Prostate gland (tissue), 2 donors: Measurements from ENCODE around the gene CD177.

Experiments
- CTCF ChIP-seq, 4 experiments: fragments of 200-600 bp in 2 of 4; fragments of 450-650 bp in 2 of 4; sonication (generic) in 2 of 4; IDR thresholded peaks; 1 replicate in 3 of 4; 2 replicates in 1 of 4; pipeline ENCODE4 v1.5.1; 2016 to 2019; ENCODE audit warnings: antibody characterized with exemption in 4 of 4, mild to moderate bottlenecking in 2 of 4, moderate library complexity in 2 of 4
- POLR2AphosphoS5 ChIP-seq: sonication (generic); formaldehyde crosslinking; IDR thresholded peaks from one replicate; pipeline ENCODE4 v1.6.1; 2017; ENCODE audit warnings: antibody characterized with exemption

- no peak for TF ChIP-seq CTCF (IDR thresholded peaks at IDR 0.05)
- TF ChIP-seq POLR2AphosphoS5, result no peak
Measured at GRCh38 chr19:43330726-43331434, 22.6 kb upstream of the CD177 start.
